ENCODE measurements around the gene RBFOX1.

DNA sequence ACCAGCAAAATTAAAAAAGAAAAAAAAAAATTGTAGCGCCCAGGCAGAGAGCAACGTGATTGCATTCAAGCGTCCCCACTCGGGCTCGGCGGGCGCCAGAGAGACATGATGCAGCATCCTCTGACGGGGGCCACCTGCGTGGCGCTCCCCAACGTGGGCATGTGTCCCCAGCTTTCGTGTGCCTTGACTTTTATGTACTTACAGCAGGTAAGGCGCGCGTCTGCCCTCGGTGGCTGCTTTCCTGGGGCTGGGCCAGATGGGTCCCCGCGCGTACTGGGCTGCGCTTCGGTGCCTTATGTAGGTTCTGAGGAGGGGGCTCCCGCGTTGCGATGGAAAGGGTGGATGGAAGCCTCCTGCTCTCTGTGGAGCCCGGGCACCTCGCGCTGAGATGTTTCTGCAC lies 28.4 kb upstream of the RBFOX1 start:
- TF ChIP-seq POLR2A (IDR thresholded peaks at IDR 0.05; ENCODE audit: low read depth, low read length) (no peak), RCOR1 (conservative IDR thresholded peaks at IDR 0.05; ENCODE audit: low read depth, low read length) (no peak), GATAD2B (conservative IDR thresholded peaks at IDR 0.05; ENCODE audit: low read depth) (no peak)
- TF ChIP-seq, protein P1, sequence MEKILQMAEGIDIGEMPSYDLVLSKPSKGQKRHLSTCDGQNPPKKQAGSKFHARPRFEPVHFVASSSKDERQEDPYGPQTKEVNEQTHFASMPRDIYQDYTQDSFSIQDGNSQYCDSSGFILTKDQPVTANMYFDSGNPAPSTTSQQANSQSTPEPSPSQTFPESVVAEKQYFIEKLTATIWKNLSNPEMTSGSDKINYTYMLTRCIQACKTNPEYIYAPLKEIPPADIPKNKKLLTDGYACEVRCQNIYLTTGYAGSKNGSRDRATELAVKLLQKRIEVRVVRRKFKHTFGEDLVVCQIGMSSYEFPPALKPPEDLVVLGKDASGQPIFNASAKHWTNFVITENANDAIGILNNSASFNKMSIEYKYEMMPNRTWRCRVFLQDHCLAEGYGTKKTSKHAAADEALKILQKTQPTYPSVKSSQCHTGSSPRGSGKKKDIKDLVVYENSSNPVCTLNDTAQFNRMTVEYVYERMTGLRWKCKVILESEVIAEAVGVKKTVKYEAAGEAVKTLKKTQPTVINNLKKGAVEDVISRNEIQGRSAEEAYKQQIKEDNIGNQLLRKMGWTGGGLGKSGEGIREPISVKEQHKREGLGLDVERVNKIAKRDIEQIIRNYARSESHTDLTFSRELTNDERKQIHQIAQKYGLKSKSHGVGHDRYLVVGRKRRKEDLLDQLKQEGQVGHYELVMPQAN (conservative IDR thresholded peaks at IDR 0.05), result no peak
- TF ChIP-seq, protein P2, sequence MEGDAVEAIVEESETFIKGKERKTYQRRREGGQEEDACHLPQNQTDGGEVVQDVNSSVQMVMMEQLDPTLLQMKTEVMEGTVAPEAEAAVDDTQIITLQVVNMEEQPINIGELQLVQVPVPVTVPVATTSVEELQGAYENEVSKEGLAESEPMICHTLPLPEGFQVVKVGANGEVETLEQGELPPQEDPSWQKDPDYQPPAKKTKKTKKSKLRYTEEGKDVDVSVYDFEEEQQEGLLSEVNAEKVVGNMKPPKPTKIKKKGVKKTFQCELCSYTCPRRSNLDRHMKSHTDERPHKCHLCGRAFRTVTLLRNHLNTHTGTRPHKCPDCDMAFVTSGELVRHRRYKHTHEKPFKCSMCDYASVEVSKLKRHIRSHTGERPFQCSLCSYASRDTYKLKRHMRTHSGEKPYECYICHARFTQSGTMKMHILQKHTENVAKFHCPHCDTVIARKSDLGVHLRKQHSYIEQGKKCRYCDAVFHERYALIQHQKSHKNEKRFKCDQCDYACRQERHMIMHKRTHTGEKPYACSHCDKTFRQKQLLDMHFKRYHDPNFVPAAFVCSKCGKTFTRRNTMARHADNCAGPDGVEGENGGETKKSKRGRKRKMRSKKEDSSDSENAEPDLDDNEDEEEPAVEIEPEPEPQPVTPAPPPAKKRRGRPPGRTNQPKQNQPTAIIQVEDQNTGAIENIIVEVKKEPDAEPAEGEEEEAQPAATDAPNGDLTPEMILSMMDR (IDR thresholded peaks at IDR 0.05 in 2 of 3, conservative IDR thresholded peaks at IDR 0.05 in 1 of 3; ENCODE audit: control insufficient read depth in 2 of 3, extremely low read depth in 1 of 3, insufficient read depth in 1 of 3, low read depth in 3 of 3, low read length in 3 of 3), result no peak
- TF ChIP-seq, protein P3, sequence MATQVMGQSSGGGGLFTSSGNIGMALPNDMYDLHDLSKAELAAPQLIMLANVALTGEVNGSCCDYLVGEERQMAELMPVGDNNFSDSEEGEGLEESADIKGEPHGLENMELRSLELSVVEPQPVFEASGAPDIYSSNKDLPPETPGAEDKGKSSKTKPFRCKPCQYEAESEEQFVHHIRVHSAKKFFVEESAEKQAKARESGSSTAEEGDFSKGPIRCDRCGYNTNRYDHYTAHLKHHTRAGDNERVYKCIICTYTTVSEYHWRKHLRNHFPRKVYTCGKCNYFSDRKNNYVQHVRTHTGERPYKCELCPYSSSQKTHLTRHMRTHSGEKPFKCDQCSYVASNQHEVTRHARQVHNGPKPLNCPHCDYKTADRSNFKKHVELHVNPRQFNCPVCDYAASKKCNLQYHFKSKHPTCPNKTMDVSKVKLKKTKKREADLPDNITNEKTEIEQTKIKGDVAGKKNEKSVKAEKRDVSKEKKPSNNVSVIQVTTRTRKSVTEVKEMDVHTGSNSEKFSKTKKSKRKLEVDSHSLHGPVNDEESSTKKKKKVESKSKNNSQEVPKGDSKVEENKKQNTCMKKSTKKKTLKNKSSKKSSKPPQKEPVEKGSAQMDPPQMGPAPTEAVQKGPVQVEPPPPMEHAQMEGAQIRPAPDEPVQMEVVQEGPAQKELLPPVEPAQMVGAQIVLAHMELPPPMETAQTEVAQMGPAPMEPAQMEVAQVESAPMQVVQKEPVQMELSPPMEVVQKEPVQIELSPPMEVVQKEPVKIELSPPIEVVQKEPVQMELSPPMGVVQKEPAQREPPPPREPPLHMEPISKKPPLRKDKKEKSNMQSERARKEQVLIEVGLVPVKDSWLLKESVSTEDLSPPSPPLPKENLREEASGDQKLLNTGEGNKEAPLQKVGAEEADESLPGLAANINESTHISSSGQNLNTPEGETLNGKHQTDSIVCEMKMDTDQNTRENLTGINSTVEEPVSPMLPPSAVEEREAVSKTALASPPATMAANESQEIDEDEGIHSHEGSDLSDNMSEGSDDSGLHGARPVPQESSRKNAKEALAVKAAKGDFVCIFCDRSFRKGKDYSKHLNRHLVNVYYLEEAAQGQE (IDR thresholded peaks at IDR 0.05; ENCODE audit: low read depth, low read length), result no peak

All from GM12878 (cell line).